ENCODE data around the gene POLE2. TPM values are rescaled to one million over a fixed set of nuclear protein-coding genes. Genes with fewer than 3 reads are reported as not detected.

The POLE2 gene
- total and polyA plus RNA-seq, 10 donors, result 1.8 to 7.4 (median 3.7) TPM

DNA sequence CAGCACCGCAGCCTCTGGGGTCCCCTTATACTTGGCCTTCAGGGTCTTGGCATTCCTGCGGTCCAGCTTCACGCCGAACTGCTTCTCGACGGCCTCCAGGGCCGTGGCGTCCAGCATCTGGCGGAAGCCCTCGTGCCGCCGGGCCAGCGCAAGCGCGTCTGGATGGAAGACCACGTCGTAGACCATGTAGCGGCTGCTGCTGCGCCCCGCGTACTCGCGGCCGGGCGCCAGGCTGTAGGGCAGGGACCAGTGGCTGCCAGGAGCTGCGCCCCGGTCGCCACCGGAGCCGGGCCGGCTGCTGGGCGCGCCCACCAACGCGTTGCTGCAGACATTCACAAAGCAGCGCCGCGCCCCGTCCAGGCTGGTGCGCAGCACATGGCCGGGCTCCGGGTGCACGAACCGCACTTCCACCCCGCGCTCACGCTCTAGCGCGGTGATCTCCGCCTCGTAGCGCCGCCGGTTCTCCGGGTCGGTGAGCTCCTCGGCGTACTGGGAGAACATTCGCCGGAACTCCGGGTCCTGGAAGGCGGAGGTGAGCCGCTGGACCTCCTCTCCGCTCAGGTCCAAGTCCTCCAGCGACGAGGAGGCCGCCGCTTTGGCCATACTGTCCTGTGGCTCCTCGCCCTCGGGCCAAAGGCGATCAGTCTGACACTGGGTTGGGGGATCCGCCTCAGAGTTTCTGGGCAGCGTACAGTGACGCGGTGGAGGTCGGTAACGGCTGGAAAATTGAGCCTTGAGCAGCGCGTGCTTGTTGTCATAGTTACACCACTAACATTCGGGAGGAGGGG, 53.3 kb downstream of the POLE2 start, which contains the start of gene DNAAF2:
Gene DNAAF2, minus strand, starts transcription at position 698 of the 788 bp plus-strand sequence. Its CDS starts 95 bp downstream, at position 603.
- H3K27ac ChIP-seq, result peak within 1 kb of the TSS; percentile 94 to 99 (median 98)
- intact Hi-C loops (cut with DNase I; ENCODE audit: low total_unique reads), result loop anchor here (10.0 kb wide), 1 partner anchor 130 kb away; the partner anchor contains the start of gene KLHDC2
- peaks cover 0 to 32% (median 4%) of the 10 kb centered on the region in 6 donors for H3K36me3 ChIP-seq
- 0 to 1% (median 0%) methylated on average over 14 to 80 of the region's 80 CpGs for WGBS, 5 donors
- no peaks in the 10 kb centered on the region for H3K9me3 ChIP-seq
- DNase-seq, result peak; percentile 96
- peaks cover 18 to 89% (median 49%) of the 10 kb centered on the region in 6 donors for H3K4me1 ChIP-seq
- no peaks in the 10 kb centered on the region for H3K27me3 ChIP-seq (replicated peaks in 1 of 7)
- peak within 1 kb of the TSS; percentile 90 to 99 (median 97) for H3K4me3 ChIP-seq
- TF ChIP-seq POLR2AphosphoS5 (IDR thresholded peaks at IDR 0.05) (peak in 2 of 3 donors; percentile 8 to 21), POLR2A (IDR thresholded peaks at IDR 0.05) (peak in 1 of 3 donors; percentile 4)
- TF ChIP-seq, protein P1, sequence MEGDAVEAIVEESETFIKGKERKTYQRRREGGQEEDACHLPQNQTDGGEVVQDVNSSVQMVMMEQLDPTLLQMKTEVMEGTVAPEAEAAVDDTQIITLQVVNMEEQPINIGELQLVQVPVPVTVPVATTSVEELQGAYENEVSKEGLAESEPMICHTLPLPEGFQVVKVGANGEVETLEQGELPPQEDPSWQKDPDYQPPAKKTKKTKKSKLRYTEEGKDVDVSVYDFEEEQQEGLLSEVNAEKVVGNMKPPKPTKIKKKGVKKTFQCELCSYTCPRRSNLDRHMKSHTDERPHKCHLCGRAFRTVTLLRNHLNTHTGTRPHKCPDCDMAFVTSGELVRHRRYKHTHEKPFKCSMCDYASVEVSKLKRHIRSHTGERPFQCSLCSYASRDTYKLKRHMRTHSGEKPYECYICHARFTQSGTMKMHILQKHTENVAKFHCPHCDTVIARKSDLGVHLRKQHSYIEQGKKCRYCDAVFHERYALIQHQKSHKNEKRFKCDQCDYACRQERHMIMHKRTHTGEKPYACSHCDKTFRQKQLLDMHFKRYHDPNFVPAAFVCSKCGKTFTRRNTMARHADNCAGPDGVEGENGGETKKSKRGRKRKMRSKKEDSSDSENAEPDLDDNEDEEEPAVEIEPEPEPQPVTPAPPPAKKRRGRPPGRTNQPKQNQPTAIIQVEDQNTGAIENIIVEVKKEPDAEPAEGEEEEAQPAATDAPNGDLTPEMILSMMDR (IDR thresholded peaks at IDR 0.05 in 8 of 11, conservative IDR thresholded peaks at IDR 0.05 in 3 of 11), result peak in 1 of 11 experiments; percentile 10

DNA sequence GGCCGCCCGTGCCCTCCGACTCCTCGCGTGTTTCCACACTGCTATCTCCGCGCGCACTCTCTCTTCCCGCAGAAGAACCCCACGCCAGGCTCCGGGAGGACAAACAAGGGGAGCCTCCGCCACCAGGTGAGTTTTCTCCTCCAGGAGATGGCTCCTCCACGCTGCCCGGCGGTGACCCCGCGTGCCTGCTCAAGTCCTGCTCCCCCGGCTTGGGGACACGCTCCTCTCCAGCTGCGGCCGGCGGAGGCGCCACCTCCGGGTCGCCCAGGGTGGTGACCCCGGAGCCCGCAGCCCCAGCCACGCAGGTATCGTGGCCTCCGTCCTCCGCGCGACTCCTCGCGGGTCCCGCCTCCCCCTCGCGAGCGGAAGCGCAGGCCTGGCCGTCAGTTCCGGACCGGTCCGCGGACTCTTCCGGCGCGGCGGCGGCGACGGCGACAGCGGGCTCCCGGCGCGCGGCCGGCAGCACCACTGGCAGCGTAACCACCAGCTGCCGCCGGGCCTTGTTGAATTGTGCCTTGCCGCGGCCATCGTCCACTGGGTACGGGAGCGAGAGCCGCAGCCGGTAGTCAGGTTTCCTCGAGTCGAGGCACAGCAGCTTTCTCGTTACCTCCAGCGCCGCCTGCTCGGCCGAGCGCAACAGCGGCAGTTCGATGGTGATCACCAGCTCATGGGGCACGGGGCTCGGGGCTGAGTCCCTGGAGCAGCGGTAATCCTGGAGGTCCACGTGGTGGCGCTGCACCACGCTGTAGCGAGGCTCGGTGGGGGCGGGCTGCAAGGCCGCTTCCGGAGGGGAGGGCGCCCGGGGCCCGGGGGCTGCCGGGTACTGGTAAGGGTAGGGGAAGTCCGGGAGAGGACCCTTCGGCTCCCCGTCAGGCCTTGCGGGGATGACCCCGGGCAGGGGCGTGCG, 54.1 kb downstream of the POLE2 start:
- Histone ChIP-seq H3K4me3 (peak overlapping the region; percentile 90 to 99 (median 97)), H3K9me3 (no peaks in the 10 kb centered on the region), H3K27me3 (replicated peaks in 1 of 7) (no peaks in the 10 kb centered on the region), H3K27ac (peak overlapping the region; percentile 94 to 99 (median 98)), H3K36me3 (peaks cover 0 to 25% (median 3%) of the 10 kb centered on the region in 6 donors), H3K4me1 (peaks cover 20 to 89% (median 51%) of the 10 kb centered on the region in 6 donors)
- intact Hi-C loops (cut with DNase I; ENCODE audit: low total_unique reads), result loop anchor here (10.0 kb wide), 1 partner anchor 131 kb away; the partner anchor contains the start of gene KLHDC2
- DNase-seq, result peak; percentile 99
- WGBS, 5 donors, result 0 to 1% (median 0%) methylated on average over 39 to 101 of the region's 101 CpGs
- peak; percentile 6 to 81 (median 62) for TF ChIP-seq POLR2A (IDR thresholded peaks at IDR 0.05)
- peak; percentile 92 to 94 (median 93) for TF ChIP-seq POLR2AphosphoS5 (IDR thresholded peaks at IDR 0.05)
- TF ChIP-seq, protein P1 (IDR thresholded peaks at IDR 0.05 in 8 of 11, conservative IDR thresholded peaks at IDR 0.05 in 3 of 11), result peak; percentile 74 to 95 (median 90)

DNA sequence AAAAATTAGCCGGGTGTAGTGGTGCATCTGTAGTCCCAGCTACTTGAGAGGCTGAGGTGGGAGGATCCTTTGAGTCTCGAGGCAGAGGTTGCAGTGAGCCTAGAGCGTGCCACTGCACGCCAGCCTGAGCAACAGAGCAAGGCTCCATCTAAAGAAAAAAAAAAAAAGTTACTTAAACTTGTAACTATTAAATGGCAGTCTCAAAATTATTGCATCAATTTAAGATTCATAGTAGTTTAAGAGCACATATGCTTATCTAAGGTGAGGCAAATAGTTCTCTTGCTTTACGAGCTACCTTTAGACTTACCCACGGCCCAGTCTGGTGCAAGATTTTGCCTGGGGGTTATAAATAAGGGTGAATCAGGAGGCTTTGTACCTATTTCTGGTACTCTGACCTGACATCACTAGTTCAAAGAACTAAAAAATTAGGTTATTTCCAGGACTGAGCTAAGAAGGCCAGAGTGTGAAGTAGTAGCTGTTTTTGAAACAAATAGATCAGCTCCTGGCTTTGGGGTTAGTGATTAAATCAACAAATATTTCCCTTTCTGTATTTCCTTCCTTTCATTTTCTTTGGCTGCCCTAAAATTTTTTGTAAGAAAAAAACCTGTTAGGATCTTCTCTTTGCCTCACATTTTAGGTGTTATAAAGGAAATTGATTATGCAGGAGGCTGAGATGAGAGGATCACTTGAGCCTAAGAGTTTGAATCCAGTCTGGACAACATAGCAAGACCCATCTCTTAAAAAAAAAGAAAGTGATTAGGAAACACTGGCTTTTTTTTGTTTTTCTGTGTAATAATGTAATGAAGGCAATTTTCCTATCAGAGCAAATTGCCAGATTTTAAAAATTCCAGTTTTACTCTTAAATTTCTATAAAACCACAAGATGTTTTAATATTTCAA, 63.8 kb downstream of the POLE2 start:
- H3K36me3 ChIP-seq, result peaks cover 0 to 27% (median 0%) of the 10 kb centered on the region in 6 donors
- H3K9me3 ChIP-seq, result no peaks in the 10 kb centered on the region
- no peaks in the 10 kb centered on the region for H3K27me3 ChIP-seq (replicated peaks in 1 of 7)
- TF ChIP-seq, protein P1 (IDR thresholded peaks at IDR 0.05 in 8 of 11, conservative IDR thresholded peaks at IDR 0.05 in 3 of 11), result no peak
- no peak for TF ChIP-seq POLR2AphosphoS5 (IDR thresholded peaks at IDR 0.05)
- TF ChIP-seq POLR2A (IDR thresholded peaks at IDR 0.05), result no peak
- no peak for DNase-seq
- 64 to 81% (median 67%) methylated on average over 6 of the region's 6 CpGs for WGBS, 5 donors
- peak overlapping the region in 1 of 8 donors; percentile 87 for H3K4me3 ChIP-seq
- H3K4me1 ChIP-seq, result peaks cover 38 to 78% (median 53%) of the 10 kb centered on the region in 6 donors
- H3K27ac ChIP-seq, result peak overlapping the region in 5 of 8 donors; percentile 18 to 97 (median 41)
- intact Hi-C loops (cut with DNase I; ENCODE audit: low total_unique reads), result loop anchor here (10.0 kb wide), 1 partner anchor 211 kb away; no protein-coding TSS in a partner anchor

All from spleen (tissue), 11 donors.